ENCODE results near the gene PRLH.

The PRLH gene

GRCh38 chr2:237539681-237540080, 26.7 kb upstream of the PRLH start:
- Histone ChIP-seq H2AFZ (ENCODE audit: low read depth, low read length) (no peak overlapping the region), H3K4me3 (ENCODE audit: low read length) (no peak overlapping the region), H3K27me3 (ENCODE audit: low read depth, low read length) (no peaks in the 10 kb centered on the region), H3K4me1 (ENCODE audit: low read length) (peaks cover 29% of the 10 kb centered on the region), H3K4me2 (ENCODE audit: low read length) (no peak overlapping the region), H3K9me3 (ENCODE audit: insufficient read depth, low read length) (no peaks in the 10 kb centered on the region), H3K79me2 (ENCODE audit: low read length) (no peaks in the 10 kb centered on the region), H3K9ac (ENCODE audit: low read length) (no peak overlapping the region), H3K27ac (ENCODE audit: low read length) (no peak overlapping the region), H4K20me1 (ENCODE audit: insufficient read depth, low read length) (no peaks in the 10 kb centered on the region), H3K36me3 (replicated peaks; ENCODE audit: low read depth, low read length) (no peaks in the 10 kb centered on the region)
- TF ChIP-seq EZH2phosphoT487 (IDR thresholded peaks at IDR 0.05; ENCODE audit: low read depth) (no peak), CTCF (IDR thresholded peaks at IDR 0.05; ENCODE audit: low read depth, low read length) (no peak)

- Histone ChIP-seq H3K4me1 (ENCODE audit: low read length) (peaks cover 28% of the 10 kb centered on the region), H3K4me2 (ENCODE audit: low read length) (peak overlapping the region; percentile 63), H3K27me3 (ENCODE audit: low read depth, low read length) (no peaks in the 10 kb centered on the region), H3K4me3 (ENCODE audit: low read length) (peak overlapping the region; percentile 25), H3K9ac (ENCODE audit: low read length) (peak overlapping the region; percentile 55; the same call in 1 of the 2 replicates), H3K27ac (ENCODE audit: low read length) (peak overlapping the region; percentile 79), H3K36me3 (replicated peaks; ENCODE audit: low read depth, low read length) (no peaks in the 10 kb centered on the region), H2AFZ (ENCODE audit: low read depth, low read length) (no peak overlapping the region), H3K9me3 (ENCODE audit: insufficient read depth, low read length) (no peaks in the 10 kb centered on the region), H4K20me1 (ENCODE audit: insufficient read depth, low read length) (no peaks in the 10 kb centered on the region), H3K79me2 (ENCODE audit: low read length) (no peaks in the 10 kb centered on the region)
- TF ChIP-seq CTCF (IDR thresholded peaks at IDR 0.05; ENCODE audit: low read depth, low read length) (no peak), EZH2phosphoT487 (IDR thresholded peaks at IDR 0.05; ENCODE audit: low read depth) (no peak)
These were observed 26.1 kb upstream of the PRLH start for GRCh38 chr2:237540223-237540775.

GRCh38 chr2:237540823-237541222, 25.6 kb upstream of the PRLH start:
- peak overlapping the region; percentile 63 for H3K4me2 ChIP-seq (ENCODE audit: low read length)
- TF ChIP-seq EZH2phosphoT487 (IDR thresholded peaks at IDR 0.05; ENCODE audit: low read depth) (no peak), CTCF (IDR thresholded peaks at IDR 0.05; ENCODE audit: low read depth, low read length) (no peak)

GRCh38 chr2:237541243-237541642, 25.1 kb upstream of the PRLH start:
- Histone ChIP-seq H3K36me3 (replicated peaks; ENCODE audit: low read depth, low read length) (no peaks in the 10 kb centered on the region), H3K4me3 (ENCODE audit: low read length) (no peak overlapping the region; the same call in 1 of the 2 replicates), H4K20me1 (ENCODE audit: insufficient read depth, low read length) (no peaks in the 10 kb centered on the region), H3K4me2 (ENCODE audit: low read length) (peak overlapping the region; percentile 63), H3K79me2 (ENCODE audit: low read length) (no peaks in the 10 kb centered on the region), H3K9ac (ENCODE audit: low read length) (peak overlapping the region; percentile 55), H3K27me3 (ENCODE audit: low read depth, low read length) (no peaks in the 10 kb centered on the region), H3K27ac (ENCODE audit: low read length) (peak overlapping the region; percentile 79), H2AFZ (ENCODE audit: low read depth, low read length) (no peak overlapping the region), H3K9me3 (ENCODE audit: insufficient read depth, low read length) (no peaks in the 10 kb centered on the region), H3K4me1 (ENCODE audit: low read length) (peaks cover 35% of the 10 kb centered on the region)
- no peak for TF ChIP-seq EZH2phosphoT487 (IDR thresholded peaks at IDR 0.05; ENCODE audit: low read depth)

More at GRCh38 chr2:237540823-237541222, 25.6 kb upstream of the PRLH start:
- no peak overlapping the region for H2AFZ ChIP-seq (ENCODE audit: low read depth, low read length)
- no peaks in the 10 kb centered on the region for H4K20me1 ChIP-seq (ENCODE audit: insufficient read depth, low read length)
- H3K4me3 ChIP-seq (ENCODE audit: low read length) = peak overlapping the region; percentile 25
- peaks cover 33% of the 10 kb centered on the region for H3K4me1 ChIP-seq (ENCODE audit: low read length)
- peak overlapping the region; percentile 55 for H3K9ac ChIP-seq (ENCODE audit: low read length)
- peak overlapping the region; percentile 79 for H3K27ac ChIP-seq (ENCODE audit: low read length)
- no peaks in the 10 kb centered on the region for H3K9me3 ChIP-seq (ENCODE audit: insufficient read depth, low read length)
- H3K27me3 ChIP-seq (ENCODE audit: low read depth, low read length) = no peaks in the 10 kb centered on the region
- H3K79me2 ChIP-seq (ENCODE audit: low read length) = no peaks in the 10 kb centered on the region
- H3K36me3 ChIP-seq (replicated peaks; ENCODE audit: low read depth, low read length) = no peaks in the 10 kb centered on the region

All from OCI-LY3 (cell line).